Neuronal stem cell (in vitro differentiated cells): Measurements from ENCODE around the gene EML1.

ENCODE experiments used
- DNase-seq: peaks from one replicate; pipeline ENCODE4 v3.0.0-alpha.2; 2013; ENCODE audit warnings: low spot score
- H2AFZ ChIP-seq: one replicate; pipeline ENCODE4 v1.6.1; 2013; ENCODE audit warnings: mild to moderate bottlenecking, low read length, inconsistent platforms
- H2AK5ac ChIP-seq: 2 replicates; pipeline ENCODE4 v1.6.1; 2013; ENCODE audit warnings: low read depth, mild to moderate bottlenecking, inconsistent platforms, low read length, moderate library complexity, mixed read lengths
- H2BK120ac ChIP-seq: 2 replicates; pipeline ENCODE4 v1.6.1; 2013; ENCODE audit warnings: low read depth, mild to moderate bottlenecking, inconsistent platforms, low read length, moderate library complexity, mixed read lengths
- H2BK12ac ChIP-seq: one replicate; pipeline ENCODE4 v1.6.1; 2013; ENCODE audit warnings: low read length, inconsistent platforms
- H2BK15ac ChIP-seq: 2 replicates; pipeline ENCODE4 v1.6.1; 2013; ENCODE audit warnings: mild to moderate bottlenecking, low read length, inconsistent platforms, mixed read lengths
- H2BK5ac ChIP-seq: one replicate; pipeline ENCODE4 v1.6.1; 2013; ENCODE audit warnings: inconsistent platforms, mild to moderate bottlenecking, low read length, moderate library complexity
- H3K14ac ChIP-seq: one replicate; pipeline ENCODE4 v1.6.1; 2013; ENCODE audit warnings: low read length, inconsistent platforms
- H3K18ac ChIP-seq: 2 replicates; pipeline ENCODE4 v1.6.1; 2013; ENCODE audit warnings: low read length, inconsistent platforms
- H3K23ac ChIP-seq: 2 replicates; pipeline ENCODE4 v1.6.1; 2013; ENCODE audit warnings: low read depth, mild to moderate bottlenecking, mixed read lengths, low read length, inconsistent platforms; ENCODE audit not compliant: poor library complexity
- H3K27ac ChIP-seq: replicated peaks from 3 replicates; pipeline ENCODE4 v1.5.1; 2013; ENCODE audit warnings: low read length, inconsistent platforms
- H3K27me3 ChIP-seq, 3 experiments: 2 replicates each; pipeline ENCODE4 v1.6.1; 2013; ENCODE audit warnings: low read length in 3 of 3, mild to moderate bottlenecking in 2 of 3, inconsistent platforms in 1 of 3, low read depth in 1 of 3, mixed read lengths in 1 of 3, moderate library complexity in 1 of 3; ENCODE audit not compliant: control insufficient read depth in 3 of 3, insufficient read depth in 3 of 3
- H3K36me3 ChIP-seq, 2 donors: replicated peaks in 1 of 2; 2 replicates each; pipeline ENCODE4 v1.6.1; 2013; ENCODE audit warnings: low read length in 2 of 2; ENCODE audit not compliant: control insufficient read depth in 2 of 2, insufficient read depth in 2 of 2
- H3K4ac ChIP-seq: 2 replicates; pipeline ENCODE4 v1.6.1; 2013; ENCODE audit warnings: inconsistent platforms, mild to moderate bottlenecking, low read length, moderate library complexity
- H3K4me1 ChIP-seq, 2 donors: 1 replicate in 1 of 2; 2 replicates in 1 of 2; pipeline ENCODE4 v1.6.1; 2013; ENCODE audit warnings: low read length in 2 of 2, low read depth in 1 of 2; ENCODE audit not compliant: control insufficient read depth in 2 of 2, insufficient read depth in 1 of 2
- H3K4me2 ChIP-seq: one replicate; pipeline ENCODE4 v1.6.1; 2013; ENCODE audit warnings: mild to moderate bottlenecking, low read length, inconsistent platforms; ENCODE audit not compliant: insufficient read depth, poor library complexity, severe bottlenecking
- H3K4me3 ChIP-seq, 2 donors: 2 replicates each; pipeline ENCODE4 v1.5.1; 2013; ENCODE audit warnings: low read length in 2 of 2, mild to moderate bottlenecking in 2 of 2, inconsistent platforms in 1 of 2, moderate library complexity in 1 of 2
- H3K79me1 ChIP-seq: one replicate; pipeline ENCODE4 v1.6.1; 2013; ENCODE audit warnings: low read depth, mild to moderate bottlenecking, inconsistent platforms, low read length, moderate library complexity
- H3K9ac ChIP-seq: one replicate; pipeline ENCODE4 v1.6.1; 2013; ENCODE audit warnings: mild to moderate bottlenecking, low read depth, low read length, inconsistent platforms; ENCODE audit not compliant: poor library complexity
- H3K9me3 ChIP-seq, 2 donors: replicated peaks in 1 of 2; 2 replicates each; pipeline versions ENCODE3 to v1.6.1; 2013; ENCODE audit warnings: low read length in 2 of 2, mild to moderate bottlenecking in 2 of 2, inconsistent platforms in 1 of 2, low read depth in 1 of 2, mixed read lengths in 1 of 2, moderate library complexity in 1 of 2; ENCODE audit not compliant: control insufficient read depth in 2 of 2, insufficient read depth in 1 of 2
- H4K8ac ChIP-seq: one replicate; pipeline ENCODE4 v1.6.1; 2013; ENCODE audit warnings: low read depth, mild to moderate bottlenecking, inconsistent platforms, low read length, moderate library complexity
- H4K91ac ChIP-seq: one replicate; pipeline ENCODE4 v1.6.1; 2013; ENCODE audit warnings: low read length, low read depth, mild to moderate bottlenecking, inconsistent platforms; ENCODE audit not compliant: poor library complexity
- WGBS, 2 donors: extraction: QIAGEN DNeasy Blood & Tissue Kit; methylation state at CpG; one replicate each; pipeline ENCODE4 v1.1.7; 2013; ENCODE audit warnings: missing lambda C conversion rate in 2 of 2, mixed read lengths in 1 of 2; ENCODE audit not compliant: insufficient read length in 2 of 2, insufficient replicate concordance in 1 of 2; ENCODE audit errors: extremely low coverage in 2 of 2; 5-methylcytosine and 5-hydroxymethylcytosine counted together

Gene EML1

DNA sequence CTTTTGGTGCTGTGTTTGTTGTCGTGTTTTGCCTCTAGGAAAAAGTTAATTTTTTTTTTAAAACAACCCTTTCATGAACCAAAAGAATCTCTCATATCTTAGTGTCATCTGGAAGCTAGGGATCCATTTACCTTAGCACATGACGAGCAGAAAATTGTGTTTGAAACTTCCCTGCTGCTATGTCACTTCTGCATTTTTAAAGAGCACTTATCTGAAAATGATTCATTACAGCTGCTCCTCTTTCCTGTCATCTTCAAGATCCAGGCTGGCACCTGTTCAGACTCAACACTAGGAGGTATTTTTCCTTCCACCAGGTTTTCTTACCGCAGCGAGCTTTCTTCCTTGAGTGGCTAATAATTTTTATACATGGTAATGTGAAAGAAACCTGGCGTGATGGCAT, 67.0 kb downstream of the EML1 start:
- no peak overlapping the region for H2AK5ac ChIP-seq
- no peak overlapping the region for H2AFZ ChIP-seq
- H3K23ac ChIP-seq, result no peak overlapping the region
- H2BK15ac ChIP-seq, result no peak overlapping the region
- no peak overlapping the region for H3K4me3 ChIP-seq
- no peak overlapping the region for H4K8ac ChIP-seq
- no peak overlapping the region for H2BK120ac ChIP-seq
- H3K4me2 ChIP-seq, result no peak overlapping the region
- no peak for DNase-seq
- H3K4me1 ChIP-seq, result no peaks in the 10 kb centered on the region
- H2BK5ac ChIP-seq, result no peak overlapping the region
- H3K79me1 ChIP-seq, result peaks cover 2% of the 10 kb centered on the region
- no peak overlapping the region for H3K18ac ChIP-seq
- H3K14ac ChIP-seq, result no peak overlapping the region
- H3K27me3 ChIP-seq, result no peaks in the 10 kb centered on the region
- H2BK12ac ChIP-seq, result no peak overlapping the region
- peaks cover 7 to 15% of the 10 kb centered on the region in 2 donors for H3K36me3 ChIP-seq
- whole genome bisulfite sequencing, 2 donors, result no CpG with 5 or more reads among the region's 5 CpGs
- no peak overlapping the region for H3K4ac ChIP-seq
- peaks cover 0 to under 1% of the 10 kb centered on the region in 2 donors for H3K9me3 ChIP-seq
- H3K9ac ChIP-seq, result no peak overlapping the region
- no peak overlapping the region for H4K91ac ChIP-seq
- no peak overlapping the region for H3K27ac ChIP-seq

DNA sequence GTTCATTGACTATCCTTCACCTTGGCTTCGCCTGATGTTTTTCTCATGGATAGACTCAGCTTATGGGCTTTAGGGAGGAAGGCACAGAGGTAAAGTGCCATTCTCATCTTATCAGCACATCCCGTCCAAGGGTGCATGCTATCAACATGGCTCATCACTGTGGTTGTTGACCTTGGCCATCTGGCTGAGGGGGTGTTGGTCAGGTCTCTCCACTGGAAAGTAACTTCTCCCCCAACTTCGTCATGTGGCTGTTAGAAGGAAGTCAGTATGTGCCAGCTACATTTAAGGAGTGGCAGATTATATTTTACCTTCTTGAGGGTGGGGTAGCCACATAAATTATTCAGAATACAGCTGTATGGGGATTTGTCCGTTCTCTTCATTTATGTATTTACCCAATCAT, 68.9 kb downstream of the EML1 start:
- Histone ChIP-seq H3K36me3 (peaks cover 10 to 34% of the 10 kb centered on the region in 2 donors), H3K79me1 (peaks cover 2% of the 10 kb centered on the region), H3K27ac (no peak overlapping the region), H2AK5ac (no peak overlapping the region), H3K18ac (no peak overlapping the region), H3K9ac (no peak overlapping the region), H2AFZ (no peak overlapping the region), H3K4me3 (no peak overlapping the region), H2BK12ac (no peak overlapping the region), H4K8ac (no peak overlapping the region), H2BK5ac (no peak overlapping the region), H3K27me3 (no peaks in the 10 kb centered on the region), H4K91ac (no peak overlapping the region), H3K4me2 (no peak overlapping the region), H2BK120ac (no peak overlapping the region), H2BK15ac (no peak overlapping the region), H3K4me1 (no peaks in the 10 kb centered on the region), H3K23ac (no peak overlapping the region), H3K14ac (no peak overlapping the region), H3K4ac (no peak overlapping the region), H3K9me3 (peaks cover 6 to 19% of the 10 kb centered on the region in 2 donors)
- no peak for DNase-seq
- WGBS, 2 donors, result no CpG with 5 or more reads among the region's 4 CpGs

DNA sequence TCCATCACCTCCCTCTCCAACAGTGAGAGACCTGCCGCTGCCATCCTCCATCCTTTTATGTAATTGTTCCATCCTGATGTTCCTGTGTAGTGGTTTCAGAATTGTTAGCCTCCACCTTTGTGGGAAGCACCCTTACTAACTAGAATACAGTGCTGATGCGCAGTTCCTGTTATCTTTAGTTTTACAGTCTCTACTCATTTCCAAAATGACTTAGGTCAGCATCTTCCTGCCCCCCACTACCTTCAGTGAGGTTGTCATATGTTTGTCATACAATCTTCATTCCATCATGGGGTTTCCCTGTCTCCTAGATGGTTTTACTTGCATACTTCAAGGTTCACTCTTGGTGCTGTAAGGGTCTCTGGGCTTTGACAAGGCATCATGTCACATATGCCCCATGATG, 69.8 kb downstream of the EML1 start:
- whole genome bisulfite sequencing, 2 donors, result no CpG with 5 or more reads among the region's 2 CpGs
- no peak overlapping the region for H4K8ac ChIP-seq
- DNase-seq, result no peak
- H3K79me1 ChIP-seq, result peaks cover 2% of the 10 kb centered on the region
- H2AFZ ChIP-seq, result no peak overlapping the region
- H3K4me3 ChIP-seq, result no peak overlapping the region
- no peak overlapping the region for H2BK15ac ChIP-seq
- H3K27ac ChIP-seq, result no peak overlapping the region
- H2AK5ac ChIP-seq, result no peak overlapping the region
- peaks cover 10 to 35% of the 10 kb centered on the region in 2 donors for H3K36me3 ChIP-seq
- no peak overlapping the region for H3K18ac ChIP-seq
- H2BK5ac ChIP-seq, result no peak overlapping the region
- H3K14ac ChIP-seq, result no peak overlapping the region
- no peak overlapping the region for H3K4me2 ChIP-seq
- H3K4me1 ChIP-seq, result no peaks in the 10 kb centered on the region
- H3K23ac ChIP-seq, result no peak overlapping the region
- H3K4ac ChIP-seq, result no peak overlapping the region
- H4K91ac ChIP-seq, result no peak overlapping the region
- H3K9me3 ChIP-seq, result peaks cover 6 to 23% of the 10 kb centered on the region in 2 donors
- no peak overlapping the region for H3K9ac ChIP-seq
- no peak overlapping the region for H2BK12ac ChIP-seq
- no peaks in the 10 kb centered on the region for H3K27me3 ChIP-seq
- no peak overlapping the region for H2BK120ac ChIP-seq

GRCh38 chr14:99865408-99865807, 72.2 kb downstream of the EML1 start:
- H3K27ac ChIP-seq, result no peak overlapping the region
- no peak overlapping the region for H3K23ac ChIP-seq
- H3K79me1 ChIP-seq, result no peaks in the 10 kb centered on the region
- no peak overlapping the region for H3K4me2 ChIP-seq
- no peak overlapping the region for H4K8ac ChIP-seq
- no peak overlapping the region for H2AFZ ChIP-seq
- no peaks in the 10 kb centered on the region for H3K27me3 ChIP-seq
- peaks cover 9 to 25% of the 10 kb centered on the region in 2 donors for H3K9me3 ChIP-seq
- no peak overlapping the region for H2BK5ac ChIP-seq
- no peak overlapping the region for H3K4ac ChIP-seq
- no peak overlapping the region for H2BK120ac ChIP-seq
- no peak for DNase-seq
- no peak overlapping the region for H3K4me3 ChIP-seq
- H3K4me1 ChIP-seq, result no peaks in the 10 kb centered on the region
- H3K9ac ChIP-seq, result no peak overlapping the region
- WGBS, 2 donors, result no CpG with 5 or more reads among the region's 2 CpGs
- H2BK12ac ChIP-seq, result no peak overlapping the region
- H3K14ac ChIP-seq, result no peak overlapping the region
- H2BK15ac ChIP-seq, result no peak overlapping the region
- H2AK5ac ChIP-seq, result no peak overlapping the region
- H4K91ac ChIP-seq, result no peak overlapping the region
- H3K36me3 ChIP-seq, result peaks cover 8 to 26% of the 10 kb centered on the region in 2 donors
- H3K18ac ChIP-seq, result no peak overlapping the region
